ENCODE measurements around the gene PFAS.

DNA sequence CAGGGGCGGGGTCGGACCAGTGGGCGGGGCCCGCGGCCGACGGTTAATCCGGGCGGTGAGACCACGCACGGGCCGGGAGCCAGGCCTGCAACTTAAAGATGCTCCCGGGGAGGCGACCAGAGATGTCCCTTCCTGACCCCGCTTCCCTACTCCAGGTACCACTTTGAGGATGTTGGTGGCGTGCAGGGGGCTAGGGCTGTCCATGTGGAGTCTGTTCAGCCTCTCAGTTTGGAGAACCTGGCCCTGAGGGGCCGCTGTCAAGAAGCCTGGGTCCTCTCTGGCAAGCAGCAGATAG, 40.0 kb downstream of the PFAS start:
- TF ChIP-seq, protein P1, sequence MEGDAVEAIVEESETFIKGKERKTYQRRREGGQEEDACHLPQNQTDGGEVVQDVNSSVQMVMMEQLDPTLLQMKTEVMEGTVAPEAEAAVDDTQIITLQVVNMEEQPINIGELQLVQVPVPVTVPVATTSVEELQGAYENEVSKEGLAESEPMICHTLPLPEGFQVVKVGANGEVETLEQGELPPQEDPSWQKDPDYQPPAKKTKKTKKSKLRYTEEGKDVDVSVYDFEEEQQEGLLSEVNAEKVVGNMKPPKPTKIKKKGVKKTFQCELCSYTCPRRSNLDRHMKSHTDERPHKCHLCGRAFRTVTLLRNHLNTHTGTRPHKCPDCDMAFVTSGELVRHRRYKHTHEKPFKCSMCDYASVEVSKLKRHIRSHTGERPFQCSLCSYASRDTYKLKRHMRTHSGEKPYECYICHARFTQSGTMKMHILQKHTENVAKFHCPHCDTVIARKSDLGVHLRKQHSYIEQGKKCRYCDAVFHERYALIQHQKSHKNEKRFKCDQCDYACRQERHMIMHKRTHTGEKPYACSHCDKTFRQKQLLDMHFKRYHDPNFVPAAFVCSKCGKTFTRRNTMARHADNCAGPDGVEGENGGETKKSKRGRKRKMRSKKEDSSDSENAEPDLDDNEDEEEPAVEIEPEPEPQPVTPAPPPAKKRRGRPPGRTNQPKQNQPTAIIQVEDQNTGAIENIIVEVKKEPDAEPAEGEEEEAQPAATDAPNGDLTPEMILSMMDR (IDR thresholded peaks at IDR 0.05; ENCODE audit: insufficient read depth, low read length, poor library complexity, severe bottlenecking), result no peak
- TF ChIP-seq EZH2phosphoT487 (conservative IDR thresholded peaks at IDR 0.05; ENCODE audit: low read length), result no peak
